ENCODE measurements around the gene NOL3.
"Not testable (repeated sequence)": the region's sequence is repeated elsewhere in the genome, so short reads cannot be mapped to it uniquely, and the experiment has no call there.

The NOL3 gene

DNA sequence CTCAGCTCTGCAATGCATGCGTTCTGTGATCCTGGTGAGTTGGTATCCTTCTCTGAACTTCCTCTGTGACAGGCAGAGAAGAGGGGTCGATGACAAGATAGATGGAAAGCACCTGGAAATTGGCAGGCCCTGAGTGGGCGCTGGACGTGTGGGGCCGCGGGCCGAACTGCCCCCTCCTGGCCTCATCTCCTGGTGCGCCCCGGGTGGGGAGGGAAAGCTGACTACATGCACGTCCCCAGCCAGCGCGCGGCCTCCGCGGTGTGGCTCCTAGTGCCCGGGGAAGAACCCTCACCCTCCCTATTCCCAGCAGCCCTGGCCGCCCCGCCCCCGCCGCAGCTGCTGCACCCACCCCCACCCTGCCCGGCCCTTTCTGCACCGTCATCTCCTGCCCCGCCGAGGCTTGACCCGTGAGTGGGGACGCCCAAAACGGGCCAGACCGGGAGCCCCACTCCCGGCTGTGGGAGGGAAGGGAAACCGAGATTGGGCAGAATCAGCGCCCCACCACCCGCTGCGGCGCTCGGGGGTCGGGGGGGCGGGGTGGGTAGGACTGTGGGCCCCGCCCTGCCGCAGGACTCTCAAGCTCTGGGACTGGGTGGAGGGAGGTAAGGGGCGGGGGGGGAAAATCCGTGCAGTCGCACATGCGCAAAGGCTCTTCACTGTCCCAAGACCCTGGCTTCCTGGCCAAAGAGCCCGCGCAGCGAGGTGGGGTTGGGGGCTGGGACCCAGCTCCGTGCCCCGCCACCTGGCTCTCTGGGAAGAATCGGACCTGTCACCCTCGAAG is at the start of gene NOL3:
NOL3 (plus strand) TSS at position 371 of the 781 bp plus-strand sequence.
- no peaks in the 10 kb centered on the region for H3K9me3 ChIP-seq (ENCODE audit: control insufficient read depth, low read length)
- H3K9ac ChIP-seq (ENCODE audit: low read length) = peak within 1 kb of the TSS; percentile 90
- H3K27me3 ChIP-seq (replicated peaks; ENCODE audit: control insufficient read depth, insufficient read depth, low read length) = no peaks in the 10 kb centered on the region
- H3K4me1 ChIP-seq (ENCODE audit: control insufficient read depth, insufficient read depth, low read length) = peaks cover 33% of the 10 kb centered on the region
- DNase-seq (ENCODE audit: low read depth) = peak; percentile 93
- H3K36me3 ChIP-seq (ENCODE audit: control insufficient read depth, insufficient read depth, low read length, severe bottlenecking) = no peaks in the 10 kb centered on the region
- H3K4me3 ChIP-seq (ENCODE audit: low read length) = peak within 1 kb of the TSS; percentile 81

DNA sequence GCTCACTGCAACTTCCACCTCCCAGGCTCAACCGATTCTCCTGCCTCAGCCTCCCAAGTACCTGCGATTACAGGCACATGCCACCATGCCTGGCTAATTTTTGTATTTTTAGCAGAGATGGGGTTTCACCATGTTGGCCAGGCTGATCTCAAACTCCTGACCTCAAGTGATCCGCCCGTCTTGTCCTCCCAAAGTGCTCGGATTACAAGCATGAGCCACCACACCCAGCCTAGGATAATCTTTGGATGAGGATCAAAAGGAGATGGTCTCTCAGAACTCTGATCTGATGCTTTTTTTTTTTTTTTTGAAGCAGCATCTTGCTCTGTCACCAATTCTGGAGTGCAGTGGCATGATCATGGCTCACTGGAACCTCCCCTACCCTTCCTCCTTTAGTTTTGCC is 47.5 kb upstream of the NOL3 start:
- not testable (repeated sequence) for H3K9ac ChIP-seq (ENCODE audit: low read length); H3K4me1 ChIP-seq (ENCODE audit: control insufficient read depth, insufficient read depth, low read length); H3K9me3 ChIP-seq (ENCODE audit: control insufficient read depth, low read length); H3K4me3 ChIP-seq (ENCODE audit: low read length); DNase-seq (ENCODE audit: low read depth); H3K27me3 ChIP-seq (replicated peaks; ENCODE audit: control insufficient read depth, insufficient read depth, low read length)
- H3K36me3 ChIP-seq (ENCODE audit: control insufficient read depth, insufficient read depth, low read length, severe bottlenecking) = peaks cover 54% of the 10 kb centered on the region

DNA sequence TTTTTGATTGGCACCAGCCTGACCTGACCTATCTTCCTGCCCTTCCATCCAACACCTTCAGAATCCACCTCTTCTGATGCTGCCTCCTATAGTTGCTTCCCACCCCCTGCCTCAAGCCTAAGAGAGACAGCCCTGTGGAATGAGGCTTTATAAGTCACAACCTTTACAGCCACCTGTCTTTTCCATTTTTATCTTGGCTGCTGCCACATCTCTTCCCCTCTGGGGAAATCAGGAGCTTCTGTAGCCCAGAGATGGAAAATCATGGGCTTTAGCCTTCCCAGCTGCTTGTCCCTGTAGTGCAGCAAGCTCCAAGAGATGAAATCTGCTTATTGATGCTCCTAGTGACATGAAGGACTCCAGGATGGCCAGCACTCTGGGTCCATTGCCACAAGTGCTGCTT is 41.9 kb upstream of the NOL3 start:
- no peaks in the 10 kb centered on the region for H3K9me3 ChIP-seq (ENCODE audit: control insufficient read depth, low read length)
- DNase-seq (ENCODE audit: low read depth) = no peak
- H3K36me3 ChIP-seq (ENCODE audit: control insufficient read depth, insufficient read depth, low read length, severe bottlenecking) = peaks cover 55% of the 10 kb centered on the region
- H3K27me3 ChIP-seq (replicated peaks; ENCODE audit: control insufficient read depth, insufficient read depth, low read length) = no peaks in the 10 kb centered on the region
- H3K9ac ChIP-seq (ENCODE audit: low read length) = no peak overlapping the region
- no peak overlapping the region for H3K4me3 ChIP-seq (ENCODE audit: low read length)
- H3K4me1 ChIP-seq (ENCODE audit: control insufficient read depth, insufficient read depth, low read length) = peaks cover 7% of the 10 kb centered on the region

GRCh38 chr16:67128887-67129286 is 41.5 kb upstream of the NOL3 start:
- H3K36me3 ChIP-seq (ENCODE audit: control insufficient read depth, insufficient read depth, low read length, severe bottlenecking) = peaks cover 52% of the 10 kb centered on the region
- H3K9ac ChIP-seq (ENCODE audit: low read length) = no peak overlapping the region
- no peak for DNase-seq (ENCODE audit: low read depth)
- H3K9me3 ChIP-seq (ENCODE audit: control insufficient read depth, low read length) = no peaks in the 10 kb centered on the region
- H3K27me3 ChIP-seq (replicated peaks; ENCODE audit: control insufficient read depth, insufficient read depth, low read length) = no peaks in the 10 kb centered on the region
- H3K4me3 ChIP-seq (ENCODE audit: low read length) = no peak overlapping the region
- H3K4me1 ChIP-seq (ENCODE audit: control insufficient read depth, insufficient read depth, low read length) = peaks cover 4% of the 10 kb centered on the region

GRCh38 chr16:67129422-67129821 is 40.9 kb upstream of the NOL3 start:
- no peaks in the 10 kb centered on the region for H3K27me3 ChIP-seq (replicated peaks; ENCODE audit: control insufficient read depth, insufficient read depth, low read length)
- H3K4me3 ChIP-seq (ENCODE audit: low read length) = no peak overlapping the region
- H3K4me1 ChIP-seq (ENCODE audit: control insufficient read depth, insufficient read depth, low read length) = no peaks in the 10 kb centered on the region
- DNase-seq (ENCODE audit: low read depth) = no peak
- H3K9ac ChIP-seq (ENCODE audit: low read length) = no peak overlapping the region
- peaks cover 55% of the 10 kb centered on the region for H3K36me3 ChIP-seq (ENCODE audit: control insufficient read depth, insufficient read depth, low read length, severe bottlenecking)
- no peaks in the 10 kb centered on the region for H3K9me3 ChIP-seq (ENCODE audit: control insufficient read depth, low read length)

DNA sequence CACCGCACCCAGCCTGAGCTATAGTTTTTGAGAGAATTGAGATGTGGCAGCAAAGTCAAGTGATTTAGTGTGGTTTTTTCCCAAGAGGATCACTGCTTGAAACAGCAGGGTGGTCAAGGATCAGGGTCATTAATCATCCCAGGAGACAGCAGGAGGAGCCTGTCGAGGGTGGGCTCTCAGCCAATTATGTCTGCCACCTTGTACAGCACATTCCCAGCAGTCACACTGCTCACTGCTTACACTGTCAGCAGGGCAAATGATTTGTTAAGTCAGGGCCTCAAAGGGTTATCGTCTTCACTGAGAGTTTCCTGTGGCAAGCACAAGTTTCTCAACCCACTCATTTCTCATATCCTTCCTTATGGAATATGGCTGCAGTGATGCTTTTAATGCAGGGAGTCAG is 32.7 kb upstream of the NOL3 start:
- Histone ChIP-seq H3K4me3 (ENCODE audit: low read length) (no peak overlapping the region), H3K4me1 (ENCODE audit: control insufficient read depth, insufficient read depth, low read length) (no peaks in the 10 kb centered on the region), H3K9ac (ENCODE audit: low read length) (no peak overlapping the region), H3K9me3 (ENCODE audit: control insufficient read depth, low read length) (no peaks in the 10 kb centered on the region), H3K27me3 (replicated peaks; ENCODE audit: control insufficient read depth, insufficient read depth, low read length) (no peaks in the 10 kb centered on the region), H3K36me3 (ENCODE audit: control insufficient read depth, insufficient read depth, low read length, severe bottlenecking) (peaks cover 85% of the 10 kb centered on the region)
- DNase-seq (ENCODE audit: low read depth) = no peak

DNA sequence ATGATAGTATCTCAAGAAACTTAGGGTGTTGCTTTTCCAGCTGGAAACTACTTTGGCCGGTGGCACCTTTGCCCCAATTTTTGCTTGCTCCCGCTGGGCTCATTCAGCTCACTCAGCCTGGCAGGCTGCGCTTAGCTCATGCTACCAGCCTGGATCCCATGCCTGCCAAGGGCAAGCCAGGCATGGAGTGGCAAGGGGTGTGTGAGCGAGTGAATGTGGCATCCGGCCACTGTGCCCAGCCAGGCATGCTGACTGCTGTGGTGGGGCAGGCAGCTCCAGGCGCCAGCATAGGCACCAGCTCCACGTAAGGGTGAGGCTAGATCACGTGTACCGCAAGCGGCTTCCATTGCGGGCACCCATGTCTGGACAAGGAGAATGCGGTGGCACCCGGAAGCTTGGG is 28.9 kb upstream of the NOL3 start:
- Histone ChIP-seq H3K9me3 (ENCODE audit: control insufficient read depth, low read length) (no peaks in the 10 kb centered on the region), H3K4me1 (ENCODE audit: control insufficient read depth, insufficient read depth, low read length) (peaks cover 6% of the 10 kb centered on the region), H3K27me3 (replicated peaks; ENCODE audit: control insufficient read depth, insufficient read depth, low read length) (no peaks in the 10 kb centered on the region), H3K4me3 (ENCODE audit: low read length) (no peak overlapping the region), H3K9ac (ENCODE audit: low read length) (no peak overlapping the region), H3K36me3 (ENCODE audit: control insufficient read depth, insufficient read depth, low read length, severe bottlenecking) (peaks cover 90% of the 10 kb centered on the region)
- DNase-seq (ENCODE audit: low read depth) = no peak

DNA sequence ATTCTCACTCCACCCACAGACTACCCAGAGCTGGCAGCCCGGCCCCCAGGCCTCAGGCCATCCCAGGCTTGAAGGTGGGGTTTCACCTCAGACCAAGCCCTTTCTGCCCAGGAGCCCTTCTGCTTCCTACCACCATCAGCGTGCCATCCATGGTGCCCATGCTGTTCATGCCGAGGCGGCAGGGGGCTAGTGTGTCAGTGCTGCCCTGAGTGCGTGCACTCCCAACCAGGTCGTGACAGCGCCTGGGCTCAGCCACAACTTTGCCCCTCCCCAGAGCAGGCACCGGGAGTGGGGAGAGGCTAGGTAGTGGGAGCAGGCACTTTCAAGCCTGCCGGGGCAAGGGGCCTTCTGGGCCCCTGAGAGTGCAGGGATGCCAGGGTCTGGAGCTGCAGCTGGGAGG is 28.0 kb upstream of the NOL3 start:
- Histone ChIP-seq H3K36me3 (ENCODE audit: control insufficient read depth, insufficient read depth, low read length, severe bottlenecking) (peaks cover 91% of the 10 kb centered on the region), H3K9me3 (ENCODE audit: control insufficient read depth, low read length) (no peaks in the 10 kb centered on the region), H3K27me3 (replicated peaks; ENCODE audit: control insufficient read depth, insufficient read depth, low read length) (no peaks in the 10 kb centered on the region), H3K4me3 (ENCODE audit: low read length) (no peak overlapping the region), H3K9ac (ENCODE audit: low read length) (no peak overlapping the region), H3K4me1 (ENCODE audit: control insufficient read depth, insufficient read depth, low read length) (peaks cover 8% of the 10 kb centered on the region)
- DNase-seq (ENCODE audit: low read depth) = no peak

DNA sequence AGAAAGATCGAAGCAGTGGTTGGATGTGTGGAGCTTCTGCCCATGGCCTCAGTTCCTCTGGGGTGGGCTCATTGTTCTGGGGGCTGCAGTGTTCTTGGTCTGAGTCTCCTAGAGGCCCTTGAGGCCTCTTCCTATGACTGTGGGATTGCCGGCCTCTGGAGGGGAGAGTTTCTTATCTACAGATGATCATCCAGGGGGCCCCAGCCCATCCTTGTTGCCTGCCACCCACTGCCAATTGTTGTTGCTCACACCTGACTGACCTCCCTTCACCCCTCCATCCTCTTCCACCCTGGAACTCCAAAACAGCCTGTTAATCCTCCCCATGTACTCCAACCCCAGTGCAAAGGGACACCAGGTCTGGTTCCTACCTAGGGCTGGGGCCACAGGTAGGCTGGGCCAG is 25.4 kb upstream of the NOL3 start:
- H3K9me3 ChIP-seq (ENCODE audit: control insufficient read depth, low read length) = no peaks in the 10 kb centered on the region
- DNase-seq (ENCODE audit: low read depth) = no peak
- H3K27me3 ChIP-seq (replicated peaks; ENCODE audit: control insufficient read depth, insufficient read depth, low read length) = no peaks in the 10 kb centered on the region
- H3K4me3 ChIP-seq (ENCODE audit: low read length) = no peak overlapping the region
- H3K4me1 ChIP-seq (ENCODE audit: control insufficient read depth, insufficient read depth, low read length) = peaks cover 8% of the 10 kb centered on the region
- H3K9ac ChIP-seq (ENCODE audit: low read length) = no peak overlapping the region
- peaks cover 83% of the 10 kb centered on the region for H3K36me3 ChIP-seq (ENCODE audit: control insufficient read depth, insufficient read depth, low read length, severe bottlenecking)

DNA sequence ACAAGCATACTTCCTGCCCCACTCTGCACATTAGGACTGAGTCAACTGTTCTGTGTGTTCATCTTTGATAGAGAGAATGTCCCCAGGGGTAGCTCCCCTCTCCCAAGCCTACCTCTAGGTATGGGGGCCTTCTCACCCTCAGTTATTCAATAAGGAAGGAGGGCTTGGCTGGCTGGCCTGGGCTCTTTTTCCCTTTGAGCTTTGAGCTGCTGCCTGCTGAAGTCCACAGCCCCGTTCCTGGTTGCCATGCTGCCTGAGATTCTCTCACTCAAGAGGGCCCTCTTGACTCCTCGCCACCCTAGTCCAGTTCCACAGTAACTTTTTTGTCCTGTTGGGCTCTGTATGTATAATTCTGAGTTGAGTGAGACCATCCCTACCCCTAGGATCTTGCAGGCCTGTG is 24.6 kb upstream of the NOL3 start:
- H3K9me3 ChIP-seq (ENCODE audit: control insufficient read depth, low read length) = no peaks in the 10 kb centered on the region
- H3K4me3 ChIP-seq (ENCODE audit: low read length) = no peak overlapping the region
- H3K4me1 ChIP-seq (ENCODE audit: control insufficient read depth, insufficient read depth, low read length) = peaks cover 8% of the 10 kb centered on the region
- H3K36me3 ChIP-seq (ENCODE audit: control insufficient read depth, insufficient read depth, low read length, severe bottlenecking) = peaks cover 75% of the 10 kb centered on the region
- H3K9ac ChIP-seq (ENCODE audit: low read length) = peak overlapping the region; percentile 15
- H3K27me3 ChIP-seq (replicated peaks; ENCODE audit: control insufficient read depth, insufficient read depth, low read length) = no peaks in the 10 kb centered on the region
- DNase-seq (ENCODE audit: low read depth) = no peak

DNA sequence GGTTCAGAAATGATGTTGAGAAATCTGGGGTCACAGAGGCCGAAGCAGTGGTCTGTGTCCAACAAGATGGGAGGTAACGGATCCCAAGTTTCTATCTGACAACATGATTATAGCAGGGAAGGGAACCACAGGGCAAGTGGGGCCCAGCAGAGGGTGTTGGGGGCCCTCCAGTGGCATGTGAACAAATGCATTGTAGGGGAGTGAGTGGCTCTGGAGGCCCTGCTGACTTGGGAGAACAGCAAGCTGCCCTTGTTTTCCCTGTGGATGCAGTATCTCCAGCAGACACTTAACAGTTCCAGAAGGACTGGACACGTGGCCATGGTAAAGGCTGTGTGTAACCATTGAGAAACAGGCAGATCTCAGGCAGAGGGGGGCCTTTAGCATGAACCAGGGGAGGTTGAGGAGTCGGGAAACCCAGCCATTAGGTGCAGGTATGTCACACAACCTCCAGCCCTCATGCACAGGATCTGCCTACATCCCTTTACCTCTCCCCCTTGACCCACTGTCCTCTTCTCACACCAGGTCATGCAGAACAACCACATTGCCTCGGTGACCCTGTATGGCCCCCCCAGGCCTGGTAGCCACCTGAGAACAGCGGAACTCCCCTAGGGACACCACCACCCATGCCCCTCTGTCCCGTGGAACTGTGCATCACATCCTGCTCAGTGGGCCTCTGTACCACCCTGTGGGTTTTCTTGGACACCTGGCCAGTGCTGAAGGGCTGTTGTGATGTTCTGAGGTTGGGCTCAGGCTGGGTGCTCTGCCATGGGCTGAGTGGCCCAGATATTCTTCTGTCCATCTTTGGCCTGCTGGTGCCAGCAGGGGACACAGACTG is 23.6 kb upstream of the NOL3 start:
- H3K9me3 ChIP-seq (ENCODE audit: control insufficient read depth, low read length) = no peaks in the 10 kb centered on the region
- H3K27me3 ChIP-seq (replicated peaks; ENCODE audit: control insufficient read depth, insufficient read depth, low read length) = no peaks in the 10 kb centered on the region
- DNase-seq (ENCODE audit: low read depth) = peak; percentile 18
- peaks cover 12% of the 10 kb centered on the region for H3K4me1 ChIP-seq (ENCODE audit: control insufficient read depth, insufficient read depth, low read length)
- peaks cover 65% of the 10 kb centered on the region for H3K36me3 ChIP-seq (ENCODE audit: control insufficient read depth, insufficient read depth, low read length, severe bottlenecking)
- H3K4me3 ChIP-seq (ENCODE audit: low read length) = no peak overlapping the region
- no peak overlapping the region for H3K9ac ChIP-seq (ENCODE audit: low read length)
